BLaER1 (cell line): ENCODE data around the gene EFNB1.
A peak's percentile ranks its signal among the peaks of the same experiment; 100 is the strongest.

ENCODE experiments used
- H3K27ac ChIP-seq: shearing (Covaris generic); formaldehyde crosslinking; 2 replicates; pipeline ENCODE4 v1.8.1; 2022
- H3K27me3 ChIP-seq: shearing (Covaris generic); formaldehyde crosslinking; 2 replicates; pipeline ENCODE4 v1.8.1; 2022
- H3K36me3 ChIP-seq: shearing (Covaris generic); formaldehyde crosslinking; 2 replicates; pipeline ENCODE4 v1.8.1; 2022
- H3K4me1 ChIP-seq: shearing (Covaris generic); formaldehyde crosslinking; 2 replicates; pipeline ENCODE4 v1.8.1; 2022
- H3K4me2 ChIP-seq: shearing (Covaris generic); formaldehyde crosslinking; 2 replicates; pipeline ENCODE4 v1.8.1; 2022
- H3K4me3 ChIP-seq: shearing (Covaris generic); formaldehyde crosslinking; 2 replicates; pipeline ENCODE4 v1.8.1; 2022
- H3K9ac ChIP-seq: shearing (Covaris generic); formaldehyde crosslinking; 2 replicates; pipeline ENCODE4 v1.8.1; 2022
- H3K9me3 ChIP-seq: shearing (Covaris generic); formaldehyde crosslinking; 2 replicates; pipeline ENCODE4 v1.8.1; 2022
- H4K20me1 ChIP-seq: shearing (Covaris generic); formaldehyde crosslinking; 2 replicates; pipeline ENCODE4 v1.8.1; 2022
- Cebpa-rat ChIP-seq: shearing (Covaris generic); IDR thresholded peaks from 2 replicates; pipeline ENCODE4 v1.8.1; 2022

Gene EFNB1

GRCh38 chrX:68874076-68874475 lies 45.3 kb downstream of the EFNB1 start:
- Histone ChIP-seq H3K4me3 (no peak overlapping the region), H3K9me3 (no peaks in the 10 kb centered on the region)

DNA sequence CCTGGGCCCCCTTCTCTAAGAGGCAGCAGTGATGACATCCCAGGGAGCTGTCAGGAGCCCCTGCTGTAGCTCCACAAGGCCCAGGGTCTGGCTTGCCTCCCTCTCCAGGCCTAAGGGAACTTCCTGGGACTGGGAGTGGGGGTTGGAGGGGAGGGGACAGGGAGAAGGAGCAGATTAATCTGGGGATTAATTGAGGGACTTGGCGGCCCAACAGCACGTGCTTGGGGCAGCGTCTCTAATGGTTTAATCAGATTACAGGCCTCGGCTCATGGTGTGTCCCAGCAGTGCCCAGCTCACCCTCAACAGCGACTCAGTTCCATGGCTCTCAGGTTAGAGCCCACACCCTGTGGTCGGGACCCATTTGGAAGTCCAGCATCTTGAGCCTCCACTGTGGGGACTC lies 47.9 kb downstream of the EFNB1 start:
- no peak overlapping the region for H3K4me2 ChIP-seq
- no peaks in the 10 kb centered on the region for H3K9me3 ChIP-seq
- no peak overlapping the region for H3K27ac ChIP-seq
- peaks cover 36% of the 10 kb centered on the region; the same call in 1 of the 2 replicates for H4K20me1 ChIP-seq
- no peaks in the 10 kb centered on the region for H3K36me3 ChIP-seq
- no peak for TF ChIP-seq Cebpa-rat
- no peak overlapping the region for H3K9ac ChIP-seq
- peaks cover 92% of the 10 kb centered on the region for H3K27me3 ChIP-seq
- peaks cover 2% of the 10 kb centered on the region; the same call in 1 of the 2 replicates for H3K4me1 ChIP-seq
- no peak overlapping the region for H3K4me3 ChIP-seq

More at GRCh38 chrX:68874076-68874475, 45.3 kb downstream of the EFNB1 start:
- peaks cover 96% of the 10 kb centered on the region for H3K27me3 ChIP-seq
- no peak overlapping the region for H3K4me2 ChIP-seq
- H4K20me1 ChIP-seq, result peaks cover 38% of the 10 kb centered on the region; the same call in 1 of the 2 replicates
- no peak overlapping the region for H3K9ac ChIP-seq
- TF ChIP-seq Cebpa-rat, result no peak
- no peaks in the 10 kb centered on the region for H3K36me3 ChIP-seq
- no peak overlapping the region for H3K27ac ChIP-seq
- H3K4me1 ChIP-seq, result no peaks in the 10 kb centered on the region

DNA sequence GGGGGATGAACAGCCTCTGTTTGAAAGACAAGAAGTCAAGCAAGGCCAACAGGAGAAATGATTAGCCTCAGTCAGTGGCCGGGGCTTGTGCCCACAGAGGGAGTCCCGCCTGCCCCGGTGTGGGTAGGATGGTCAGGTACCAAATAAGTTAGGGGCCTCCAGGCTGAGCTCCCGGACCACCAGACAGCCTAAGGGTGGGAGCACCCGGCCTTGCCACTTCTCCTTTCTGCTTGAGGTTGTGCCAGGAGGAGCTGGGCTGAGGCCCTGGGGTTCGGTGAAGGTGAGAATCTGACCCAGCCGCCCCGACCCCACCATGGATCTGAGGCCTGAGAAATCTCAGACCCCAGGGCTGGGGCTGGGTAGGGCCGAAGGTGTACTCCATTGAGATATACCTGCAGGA lies 48.8 kb downstream of the EFNB1 start:
- H3K4me3 ChIP-seq, result no peak overlapping the region
- H3K27ac ChIP-seq, result no peak overlapping the region
- H3K4me1 ChIP-seq, result peaks cover 9% of the 10 kb centered on the region
- H4K20me1 ChIP-seq, result peaks cover 30% of the 10 kb centered on the region; the same call in 1 of the 2 replicates
- no peak overlapping the region for H3K9ac ChIP-seq
- no peak overlapping the region for H3K4me2 ChIP-seq
- H3K36me3 ChIP-seq, result no peaks in the 10 kb centered on the region
- peaks cover 94% of the 10 kb centered on the region for H3K27me3 ChIP-seq
- no peak for TF ChIP-seq Cebpa-rat
- H3K9me3 ChIP-seq, result no peaks in the 10 kb centered on the region

DNA sequence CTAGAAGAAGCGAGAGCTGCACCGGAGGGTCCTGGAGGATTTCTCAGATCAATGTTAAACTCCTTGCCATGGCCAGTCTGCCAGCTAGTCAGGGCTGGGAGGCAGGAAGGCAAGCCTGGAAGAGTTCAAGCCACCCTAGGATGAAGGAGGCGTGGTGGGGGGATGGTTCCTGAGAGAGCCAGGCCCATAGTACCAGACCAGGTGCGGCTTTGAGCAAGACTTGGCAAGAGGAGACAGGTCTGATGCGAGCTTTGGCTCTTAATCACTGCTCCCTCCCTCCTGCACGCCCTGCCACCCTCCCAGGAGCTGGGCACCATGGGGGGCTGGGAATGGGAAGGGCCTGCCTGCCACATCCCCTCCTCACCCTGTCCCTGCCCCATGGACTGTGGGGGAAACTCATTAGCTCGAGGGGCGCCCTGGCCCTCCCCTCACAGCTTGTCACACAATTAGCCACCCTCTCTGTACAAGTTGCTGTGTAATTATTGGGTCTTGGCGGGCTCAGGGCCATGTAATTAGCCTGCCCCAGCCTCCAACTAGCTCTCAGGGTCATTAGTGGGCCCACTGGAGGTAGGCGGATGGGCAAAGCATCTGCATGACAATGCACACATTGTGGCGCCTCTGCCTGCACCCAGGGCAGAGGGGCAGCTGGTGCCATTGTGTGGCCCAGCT lies 50.3 kb downstream of the EFNB1 start:
- Histone ChIP-seq H3K4me1 (peaks cover 9% of the 10 kb centered on the region), H4K20me1 (peaks cover 30% of the 10 kb centered on the region; the same call in 1 of the 2 replicates), H3K27ac (no peak overlapping the region), H3K9ac (no peak overlapping the region), H3K27me3 (peaks cover 95% of the 10 kb centered on the region), H3K4me3 (no peak overlapping the region), H3K36me3 (no peaks in the 10 kb centered on the region), H3K9me3 (no peaks in the 10 kb centered on the region), H3K4me2 (no peak overlapping the region)
- no peak for TF ChIP-seq Cebpa-rat

GRCh38 chrX:68880846-68881552 lies 52.2 kb downstream of the EFNB1 start:
- H3K27ac ChIP-seq, result no peak overlapping the region
- TF ChIP-seq Cebpa-rat, result no peak
- H3K36me3 ChIP-seq, result no peaks in the 10 kb centered on the region
- no peak overlapping the region for H3K4me3 ChIP-seq
- H3K9me3 ChIP-seq, result no peaks in the 10 kb centered on the region
- peaks cover 9% of the 10 kb centered on the region for H3K4me1 ChIP-seq
- peaks cover 95% of the 10 kb centered on the region for H3K27me3 ChIP-seq
- H3K9ac ChIP-seq, result no peak overlapping the region
- peaks cover 29% of the 10 kb centered on the region; the same call in 1 of the 2 replicates for H4K20me1 ChIP-seq
- no peak overlapping the region for H3K4me2 ChIP-seq

DNA sequence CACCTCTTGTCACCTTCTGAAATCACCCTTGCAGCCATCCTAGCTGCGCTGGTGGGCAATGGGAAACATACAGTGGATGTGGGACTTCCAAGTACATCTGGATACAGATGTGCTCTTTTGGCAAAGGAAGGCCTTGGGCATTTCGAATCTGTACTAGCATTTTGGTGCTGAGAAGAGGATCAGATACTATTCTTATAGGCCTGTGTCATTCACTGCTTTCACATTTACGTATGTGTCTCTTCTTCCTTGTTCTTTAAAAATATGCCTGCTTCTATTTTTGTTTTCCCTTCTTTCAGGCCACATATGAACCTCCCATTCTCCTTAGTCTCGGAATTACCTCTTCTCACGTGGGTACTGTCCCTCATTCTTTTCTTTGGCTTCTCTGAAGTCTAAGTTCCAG lies 53.1 kb downstream of the EFNB1 start:
- Histone ChIP-seq H3K4me2 (peak overlapping the region; percentile 19; the same call in 1 of the 2 replicates), H3K9me3 (no peaks in the 10 kb centered on the region), H3K27ac (no peak overlapping the region), H4K20me1 (peaks cover 20% of the 10 kb centered on the region; the same call in 1 of the 2 replicates), H3K4me3 (no peak overlapping the region), H3K27me3 (peaks cover 95% of the 10 kb centered on the region), H3K4me1 (peaks cover 9% of the 10 kb centered on the region), H3K36me3 (no peaks in the 10 kb centered on the region), H3K9ac (no peak overlapping the region)
- TF ChIP-seq Cebpa-rat, result no peak

DNA sequence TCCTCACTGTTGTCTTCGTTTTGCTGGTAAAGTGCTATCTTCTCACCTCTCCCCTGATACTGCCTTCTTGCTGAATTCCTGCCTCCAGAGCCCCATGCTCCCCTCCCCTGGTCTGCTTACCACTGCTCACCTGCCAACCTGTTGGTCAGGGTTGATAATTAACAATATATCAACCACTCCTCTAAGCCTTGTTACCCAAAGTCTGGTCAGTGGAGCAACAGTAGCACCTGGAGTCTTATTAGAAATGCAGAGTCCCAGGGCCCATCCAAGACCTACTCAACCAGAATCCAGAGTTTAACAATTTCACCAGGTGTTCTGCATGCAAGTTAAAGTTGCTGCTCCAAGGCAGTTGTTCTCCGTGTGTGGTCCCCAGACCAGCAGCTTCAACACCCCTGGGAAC lies 55.0 kb downstream of the EFNB1 start:
- Histone ChIP-seq H3K9ac (no peak overlapping the region), H4K20me1 (peaks cover 8% of the 10 kb centered on the region; the same call in 1 of the 2 replicates), H3K27ac (no peak overlapping the region), H3K4me2 (no peak overlapping the region), H3K9me3 (no peaks in the 10 kb centered on the region), H3K4me1 (peaks cover 11% of the 10 kb centered on the region), H3K36me3 (no peaks in the 10 kb centered on the region), H3K4me3 (no peak overlapping the region), H3K27me3 (peaks cover 95% of the 10 kb centered on the region)
- no peak for TF ChIP-seq Cebpa-rat

GRCh38 chrX:68889249-68889648 lies 60.4 kb downstream of the EFNB1 start:
- TF ChIP-seq Cebpa-rat, result no peak
- Histone ChIP-seq H3K27ac (no peak overlapping the region), H3K27me3 (peaks cover 94% of the 10 kb centered on the region), H3K4me3 (no peak overlapping the region), H3K36me3 (no peaks in the 10 kb centered on the region), H3K9me3 (no peaks in the 10 kb centered on the region), H4K20me1 (no peaks in the 10 kb centered on the region; the same call in 1 of the 2 replicates), H3K4me2 (peak overlapping the region; percentile 34; the same call in 1 of the 2 replicates), H3K9ac (no peak overlapping the region), H3K4me1 (peaks cover 31% of the 10 kb centered on the region)
